ENCODE results near the gene PGAP6. TPM values are rescaled to one million over a fixed set of nuclear protein-coding genes. Genes with fewer than 3 reads are reported as not detected.
"Not testable (repeated sequence)": the region's sequence is repeated elsewhere in the genome, so short reads cannot be mapped to it uniquely, and the experiment has no call there.

The PGAP6 gene
- polyA plus RNA-seq, 4 donors: 48.1 to 76.6 (median 64.9) TPM

DNA sequence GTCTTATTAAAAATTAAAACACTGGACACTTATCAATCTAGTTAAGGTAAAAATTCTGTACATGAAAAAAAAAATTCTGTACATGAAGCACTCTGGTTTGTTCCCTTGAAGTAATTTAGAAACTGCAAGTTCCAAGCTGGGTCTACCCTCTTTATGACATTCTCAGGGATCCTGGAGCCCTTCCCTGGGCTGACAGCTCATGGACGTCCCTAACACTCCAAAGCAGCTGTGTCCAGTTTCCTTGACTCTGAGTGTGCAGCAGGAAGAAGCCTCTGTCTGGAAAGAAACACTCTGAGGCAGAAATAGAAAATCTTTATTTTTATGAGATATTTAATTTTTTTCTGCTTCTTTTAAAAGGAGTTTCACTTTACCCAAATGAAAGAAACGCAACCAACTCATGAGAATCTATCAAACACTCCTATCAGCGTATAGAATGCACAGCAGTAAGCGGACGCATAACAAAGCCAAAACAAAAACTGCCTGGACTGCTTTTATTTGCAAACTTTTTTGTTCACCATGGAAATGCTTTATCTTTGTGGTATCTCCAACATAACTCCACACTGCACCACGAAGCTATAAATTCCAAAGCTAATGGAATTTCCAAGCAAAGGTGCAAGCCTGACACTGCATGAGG, 50.5 kb downstream of the PGAP6 start:
- not testable (repeated sequence) for H3K9me3 ChIP-seq (ENCODE audit: control insufficient read depth in 2 of 2, insufficient read depth in 1 of 2, low read depth in 1 of 2, low read length in 1 of 2); H3K27me3 ChIP-seq (ENCODE audit: control insufficient read depth in 3 of 3, insufficient read depth in 3 of 3, low read length in 3 of 3); FAIRE-seq
- DNase-seq: peak in 1 of 2 donors; percentile 51
- 52 to 67% (median 61%) methylated on average over 5 to 6 of the region's 6 CpGs for WGBS, 3 donors
- Histone ChIP-seq H3K27ac (ENCODE audit: low read depth in 1 of 3, low read length in 2 of 3) (peak overlapping the region in 1 of 3 donors; percentile 76), H3K4me1 (ENCODE audit: control insufficient read depth in 3 of 3, insufficient read depth in 2 of 3, low read depth in 1 of 3, low read length in 2 of 3) (peaks cover 6 to 47% (median 6%) of the 10 kb centered on the region in 3 donors), H3K4me3 (ENCODE audit: low read depth in 1 of 3, low read length in 3 of 3) (peak overlapping the region in 1 of 3 donors; percentile 1), H3K36me3 (ENCODE audit: control insufficient read depth in 3 of 3, insufficient read depth in 2 of 3, low read depth in 1 of 3, low read length in 3 of 3) (peaks cover 0 to 20% (median 0%) of the 10 kb centered on the region in 3 donors)

- Histone ChIP-seq H3K4me3 (ENCODE audit: low read depth in 1 of 3, low read length in 3 of 3) (no peak overlapping the region), H3K27ac (ENCODE audit: low read depth in 1 of 3, low read length in 2 of 3) (peak overlapping the region in 1 of 3 donors; percentile 76), H3K27me3 (ENCODE audit: control insufficient read depth in 3 of 3, insufficient read depth in 3 of 3, low read length in 3 of 3) (no peaks in the 10 kb centered on the region), H3K9me3 (ENCODE audit: control insufficient read depth in 2 of 2, insufficient read depth in 1 of 2, low read depth in 1 of 2, low read length in 1 of 2) (no peaks in the 10 kb centered on the region), H3K4me1 (ENCODE audit: control insufficient read depth in 3 of 3, insufficient read depth in 2 of 3, low read depth in 1 of 3, low read length in 2 of 3) (peaks cover 6 to 47% (median 6%) of the 10 kb centered on the region in 3 donors), H3K36me3 (ENCODE audit: control insufficient read depth in 3 of 3, insufficient read depth in 2 of 3, low read depth in 1 of 3, low read length in 3 of 3) (peaks cover 0 to 18% (median 0%) of the 10 kb centered on the region in 3 donors)
- FAIRE-seq (no peak), DNase-seq (peak in 1 of 2 donors; percentile 78)
- 33 to 59% (median 41%) methylated on average over 2 of the region's 2 CpGs for WGBS, 3 donors
Measured at GRCh38 chr16:330741-331140, 51.0 kb downstream of the PGAP6 start.

- Histone ChIP-seq H3K27ac (ENCODE audit: low read depth in 1 of 3, low read length in 2 of 3) (peak overlapping the region; percentile 16 to 66 (median 21)), H3K9me3 (ENCODE audit: control insufficient read depth in 2 of 2, insufficient read depth in 1 of 2, low read depth in 1 of 2, low read length in 1 of 2) (peaks cover 0 to 9% of the 10 kb centered on the region in 2 donors), H3K4me3 (ENCODE audit: low read depth in 1 of 3, low read length in 3 of 3) (no peak overlapping the region), H3K36me3 (ENCODE audit: control insufficient read depth in 3 of 3, insufficient read depth in 2 of 3, low read depth in 1 of 3, low read length in 3 of 3) (peaks cover 0 to 52% (median 0%) of the 10 kb centered on the region in 3 donors), H3K4me1 (ENCODE audit: control insufficient read depth in 3 of 3, insufficient read depth in 2 of 3, low read depth in 1 of 3, low read length in 2 of 3) (peaks cover 3 to 47% (median 9%) of the 10 kb centered on the region in 3 donors), H3K27me3 (ENCODE audit: control insufficient read depth in 3 of 3, insufficient read depth in 3 of 3, low read length in 3 of 3) (no peaks in the 10 kb centered on the region)
- WGBS, 3 donors: 81 to 86% (median 83%) methylated on average over 26 to 28 of the region's 28 CpGs
- no peak for DNase-seq
- no peak for FAIRE-seq
Measured at GRCh38 chr16:325375-326145, 56.2 kb downstream of the PGAP6 start.

- Histone ChIP-seq H3K4me1 (ENCODE audit: control insufficient read depth in 3 of 3, insufficient read depth in 2 of 3, low read depth in 1 of 3, low read length in 2 of 3) (peaks cover 3 to 40% (median 9%) of the 10 kb centered on the region in 3 donors), H3K36me3 (ENCODE audit: control insufficient read depth in 3 of 3, insufficient read depth in 2 of 3, low read depth in 1 of 3, low read length in 3 of 3) (peaks cover 0 to 52% (median 0%) of the 10 kb centered on the region in 3 donors), H3K9me3 (ENCODE audit: control insufficient read depth in 2 of 2, insufficient read depth in 1 of 2, low read depth in 1 of 2, low read length in 1 of 2) (peaks cover 0 to 9% of the 10 kb centered on the region in 2 donors), H3K4me3 (ENCODE audit: low read depth in 1 of 3, low read length in 3 of 3) (no peak overlapping the region), H3K27me3 (ENCODE audit: control insufficient read depth in 3 of 3, insufficient read depth in 3 of 3, low read length in 3 of 3) (no peaks in the 10 kb centered on the region), H3K27ac (ENCODE audit: low read depth in 1 of 3, low read length in 2 of 3) (peak overlapping the region; percentile 21 to 66 (median 42))
- WGBS, 3 donors: 41 to 57% (median 45%) methylated on average over 54 to 55 of the region's 55 CpGs
- FAIRE-seq (no peak), DNase-seq (peak; percentile 55 to 69)
Measured at GRCh38 chr16:324451-325334, 57.1 kb downstream of the PGAP6 start.

GRCh38 chr16:324201-324450, 57.7 kb downstream of the PGAP6 start:
- WGBS, 3 donors: 80 to 90% (median 89%) methylated on average over 17 of the region's 17 CpGs

DNA sequence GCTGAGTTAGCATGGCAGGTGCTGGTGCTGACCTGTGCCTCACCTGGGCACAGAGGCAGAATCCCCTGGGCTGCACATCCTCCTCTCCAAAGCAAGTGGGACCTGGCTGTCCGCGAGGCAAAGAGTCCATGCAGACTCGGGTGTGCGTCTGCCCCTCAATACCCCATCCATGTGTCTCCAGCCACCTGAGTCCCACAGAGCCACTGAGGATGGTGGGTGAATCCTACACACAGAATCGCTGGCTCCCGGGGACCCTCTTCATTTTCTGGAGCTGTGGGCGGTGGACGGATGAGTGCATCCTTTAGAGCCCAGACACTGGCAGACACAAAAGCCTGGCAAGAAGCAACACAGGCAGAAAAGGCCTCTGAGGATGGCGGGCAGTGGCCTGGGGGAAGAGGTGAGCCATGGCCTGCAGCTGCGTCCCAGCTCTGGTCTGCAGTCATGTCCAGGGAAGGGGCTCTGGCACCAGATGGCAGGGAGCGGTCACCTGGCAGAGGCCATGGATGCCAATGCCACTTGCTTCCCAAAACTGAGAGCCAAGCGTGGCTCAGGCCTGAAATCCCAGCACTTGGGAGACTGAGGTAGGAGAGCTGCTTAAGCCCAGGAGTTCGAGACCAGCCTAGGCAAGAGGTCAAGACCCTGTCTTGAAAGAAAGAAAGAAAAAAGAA, 59.2 kb downstream of the PGAP6 start:
- H3K36me3 ChIP-seq (ENCODE audit: control insufficient read depth in 3 of 3, insufficient read depth in 2 of 3, low read depth in 1 of 3, low read length in 3 of 3): peaks cover 0 to 64% (median 2%) of the 10 kb centered on the region in 3 donors
- H3K27ac ChIP-seq (ENCODE audit: low read depth in 1 of 3, low read length in 2 of 3): no peak overlapping the region
- H3K4me3 ChIP-seq (ENCODE audit: low read depth in 1 of 3, low read length in 3 of 3): no peak overlapping the region
- WGBS, 3 donors: 91 to 94% (median 91%) methylated on average over 13 of the region's 13 CpGs
- FAIRE-seq: no peak
- no peaks in the 10 kb centered on the region for H3K27me3 ChIP-seq (ENCODE audit: control insufficient read depth in 3 of 3, insufficient read depth in 3 of 3, low read length in 3 of 3)
- no peak for DNase-seq
- peaks cover 0 to 9% of the 10 kb centered on the region in 2 donors for H3K9me3 ChIP-seq (ENCODE audit: control insufficient read depth in 2 of 2, insufficient read depth in 1 of 2, low read depth in 1 of 2, low read length in 1 of 2)
- peaks cover 0 to 26% (median 6%) of the 10 kb centered on the region in 3 donors for H3K4me1 ChIP-seq (ENCODE audit: control insufficient read depth in 3 of 3, insufficient read depth in 2 of 3, low read depth in 1 of 3, low read length in 2 of 3)

More at GRCh38 chr16:324201-324450, 57.7 kb downstream of the PGAP6 start:
- H3K36me3 ChIP-seq (ENCODE audit: control insufficient read depth in 3 of 3, insufficient read depth in 2 of 3, low read depth in 1 of 3, low read length in 3 of 3): peaks cover 0 to 58% (median 0%) of the 10 kb centered on the region in 3 donors
- peak overlapping the region in 1 of 3 donors; percentile 42 for H3K27ac ChIP-seq (ENCODE audit: low read depth in 1 of 3, low read length in 2 of 3)
- H3K4me1 ChIP-seq (ENCODE audit: control insufficient read depth in 3 of 3, insufficient read depth in 2 of 3, low read depth in 1 of 3, low read length in 2 of 3): peaks cover 3 to 40% (median 9%) of the 10 kb centered on the region in 3 donors
- DNase-seq: no peak
- H3K27me3 ChIP-seq (ENCODE audit: control insufficient read depth in 3 of 3, insufficient read depth in 3 of 3, low read length in 3 of 3): no peaks in the 10 kb centered on the region
- peaks cover 0 to 9% of the 10 kb centered on the region in 2 donors for H3K9me3 ChIP-seq (ENCODE audit: control insufficient read depth in 2 of 2, insufficient read depth in 1 of 2, low read depth in 1 of 2, low read length in 1 of 2)
- H3K4me3 ChIP-seq (ENCODE audit: low read depth in 1 of 3, low read length in 3 of 3): no peak overlapping the region
- no peak for FAIRE-seq

DNA sequence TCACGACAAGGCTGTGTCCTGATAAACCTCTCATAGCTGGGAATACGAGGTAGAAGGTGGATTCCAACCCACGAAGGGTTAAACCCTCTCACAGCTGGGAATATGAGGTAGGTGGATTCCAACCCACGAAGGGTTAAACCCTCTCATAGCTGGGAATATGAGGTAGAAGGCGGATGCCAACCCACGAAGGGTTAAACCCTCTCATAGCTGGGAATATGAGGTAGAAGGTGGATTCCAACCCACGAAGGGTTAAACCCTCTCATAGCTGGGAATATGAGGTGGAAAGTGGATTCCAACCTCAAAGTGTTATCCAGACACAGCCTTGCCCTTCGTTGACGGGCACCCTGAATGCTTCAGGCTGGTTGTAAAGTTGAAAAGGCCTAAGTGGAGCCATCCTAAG, 60.2 kb downstream of the PGAP6 start:
- H3K4me1 ChIP-seq (ENCODE audit: control insufficient read depth in 3 of 3, insufficient read depth in 2 of 3, low read depth in 1 of 3, low read length in 2 of 3): peaks cover 0 to 18% (median 6%) of the 10 kb centered on the region in 3 donors
- no peaks in the 10 kb centered on the region for H3K27me3 ChIP-seq (ENCODE audit: control insufficient read depth in 3 of 3, insufficient read depth in 3 of 3, low read length in 3 of 3)
- DNase-seq (no peak), FAIRE-seq (no peak)
- H3K36me3 ChIP-seq (ENCODE audit: control insufficient read depth in 3 of 3, insufficient read depth in 2 of 3, low read depth in 1 of 3, low read length in 3 of 3): peaks cover 0 to 73% (median 2%) of the 10 kb centered on the region in 3 donors
- H3K9me3 ChIP-seq (ENCODE audit: control insufficient read depth in 2 of 2, insufficient read depth in 1 of 2, low read depth in 1 of 2, low read length in 1 of 2): peaks cover 0 to 9% of the 10 kb centered on the region in 2 donors
- WGBS, 3 donors: 76 to 83% (median 76%) methylated on average over 9 of the region's 9 CpGs
- H3K4me3 ChIP-seq (ENCODE audit: low read depth in 1 of 3, low read length in 3 of 3): no peak overlapping the region
- H3K27ac ChIP-seq (ENCODE audit: low read depth in 1 of 3, low read length in 2 of 3): no peak overlapping the region

Measured in small intestine (tissue), 7 donors.